ENCODE data around the gene ZNF845. TPM values are rescaled to one million over a fixed set of nuclear protein-coding genes. Genes with fewer than 3 reads are reported as not detected.
"Not testable (repeated sequence)": the region's sequence is repeated elsewhere in the genome, so short reads cannot be mapped to it uniquely, and the experiment has no call there.

The ZNF845 gene
- total and polyA plus RNA-seq, 10 donors = 2.0 to 10.5 (median 8.1) TPM

DNA sequence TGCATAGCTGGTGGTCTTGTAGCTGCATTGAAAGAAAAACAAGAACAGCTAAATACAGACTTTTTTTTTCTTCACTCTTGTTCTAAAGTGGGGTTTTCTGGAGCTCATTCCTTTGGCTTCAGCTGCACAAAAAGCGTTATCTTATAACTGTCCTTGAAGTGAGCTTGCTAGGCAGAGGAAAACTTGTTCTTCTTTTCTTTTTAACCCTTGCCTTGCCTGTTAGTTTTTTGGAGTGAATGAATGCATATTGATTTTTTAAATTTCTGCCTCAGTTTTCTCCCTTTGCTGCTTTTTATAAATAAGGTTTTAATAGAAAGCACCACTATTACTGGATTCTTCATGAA, 62.9 kb downstream of the ZNF845 start:
- intact Hi-C loops (cut with DNase I; ENCODE audit: low total_unique reads) = no loop called here
- WGBS, 5 donors = 12 to 31% (median 19%) methylated on average over 1 of the region's 1 CpG
- Histone ChIP-seq H3K9me3 (peaks cover 0 to 35% (median 9%) of the 10 kb centered on the region in 8 donors), H3K4me1 (peaks cover 6 to 30% (median 24%) of the 10 kb centered on the region in 6 donors), H3K27me3 (replicated peaks in 1 of 7) (no peaks in the 10 kb centered on the region), H3K27ac (no peak overlapping the region), H3K4me3 (peak overlapping the region in 4 of 8 donors; percentile 77 to 89 (median 86)), H3K36me3 (peaks cover 3 to 40% (median 31%) of the 10 kb centered on the region in 6 donors)
- no peak for DNase-seq
- TF ChIP-seq CTCF (IDR thresholded peaks at IDR 0.05 in 8 of 11, conservative IDR thresholded peaks at IDR 0.05 in 3 of 11) = no peak
- no peak for TF ChIP-seq POLR2A (IDR thresholded peaks at IDR 0.05)
- TF ChIP-seq POLR2AphosphoS5 (IDR thresholded peaks at IDR 0.05) = no peak

- H3K27me3 ChIP-seq (replicated peaks in 1 of 7); H3K4me3 ChIP-seq; DNase-seq; intact Hi-C loops (cut with DNase I; ENCODE audit: low total_unique reads); H3K27ac ChIP-seq: not testable (repeated sequence)
- peaks cover 6 to 30% (median 24%) of the 10 kb centered on the region in 6 donors for H3K4me1 ChIP-seq
- WGBS, 5 donors = 88 to 100% (median 100%) methylated on average over 1 of the region's 1 CpG
- peaks cover 0 to 39% (median 22%) of the 10 kb centered on the region in 8 donors for H3K9me3 ChIP-seq
- H3K36me3 ChIP-seq = peaks cover 4 to 54% (median 44%) of the 10 kb centered on the region in 6 donors
Measured at GRCh38 chr19:53397918-53398317, 64.4 kb downstream of the ZNF845 start.

Other genes with a start within 250 kb of the ZNF845 start
- 100 to 1,000 TPM in 3 of 7 donors, 10 to 100 TPM in 4; 80.3 to 154 (median 98.6) TPM for gene ZNF160, start 230.3 kb upstream of the ZNF845 start, total RNA-seq
- gene ZNF160, start 230.3 kb upstream of the ZNF845 start, polyA plus RNA-seq = 10 to 100 TPM; 14.4 to 30.1 (median 17.3) TPM
- gene ZNF415, start 200.8 kb upstream of the ZNF845 start, total RNA-seq = 10 to 100 TPM in 5 of 7 donors, 1 to 10 TPM in 2; 7.3 to 17.0 (median 12.8) TPM
- 1 to 10 TPM; 2.8 to 5.6 (median 4.8) TPM for gene ZNF415, start 200.8 kb upstream of the ZNF845 start, polyA plus RNA-seq
- gene ZNF347, start 174.7 kb upstream of the ZNF845 start, total RNA-seq = 10 to 100 TPM; 20.2 to 41.5 (median 31.2) TPM
- gene ZNF347, start 174.7 kb upstream of the ZNF845 start, polyA plus RNA-seq = 1 to 10 TPM; 2.9 to 5.9 (median 3.8) TPM
- 1 to 10 TPM; 2.8 to 7.3 (median 4.9) TPM for gene ZNF665, start 140.4 kb upstream of the ZNF845 start, total RNA-seq
- 1 to 10 TPM; 1.9 to 4.4 (median 2.9) TPM for gene ZNF665, start 140.4 kb upstream of the ZNF845 start, polyA plus RNA-seq
- 10 to 100 TPM; 14.6 to 30.2 (median 20.3) TPM for gene ZNF677, start 78.9 kb upstream of the ZNF845 start, total RNA-seq
- 1 to 10 TPM; 8.3 to 8.8 (median 8.3) TPM for gene ZNF677, start 78.9 kb upstream of the ZNF845 start, polyA plus RNA-seq
- not detected for gene VN1R2, start 75.5 kb upstream of the ZNF845 start, total RNA-seq
- gene VN1R2, start 75.5 kb upstream of the ZNF845 start, polyA plus RNA-seq = not detected
- gene VN1R4, start 66.0 kb upstream of the ZNF845 start, total RNA-seq = not detected
- not detected for gene VN1R4, start 66.0 kb upstream of the ZNF845 start, polyA plus RNA-seq
- 10 to 100 TPM in 5 of 7 donors, 1 to 10 TPM in 2; 7.9 to 20.6 (median 15.3) TPM for gene ZNF525, start 32.0 kb downstream of the ZNF845 start, total RNA-seq
- 1 to 10 TPM; 6.1 to 7.5 (median 7.4) TPM for gene ZNF525, start 32.0 kb downstream of the ZNF845 start, polyA plus RNA-seq
- gene ZNF765, start 61.4 kb downstream of the ZNF845 start, total RNA-seq = 10 to 100 TPM in 6 of 7 donors, 1 to 10 TPM in 1; 9.3 to 15.9 (median 12.1) TPM
- gene ZNF765, start 61.4 kb downstream of the ZNF845 start, polyA plus RNA-seq = 1 to 10 TPM; 2.2 to 4.6 (median 2.6) TPM
- 10 to 100 TPM in 6 of 7 donors, 1 to 10 TPM in 1; 8.3 to 14.2 (median 11.1) TPM for gene ZNF761, start 98.2 kb downstream of the ZNF845 start, total RNA-seq
- 1 to 10 TPM; 5.9 to 7.6 (median 6.1) TPM for gene ZNF761, start 98.2 kb downstream of the ZNF845 start, polyA plus RNA-seq
- 1 to 10 TPM; 3.2 to 7.5 (median 4.8) TPM for gene ZNF813, start 134.0 kb downstream of the ZNF845 start, total RNA-seq
- 1 to 10 TPM; 1.1 to 1.9 (median 1.2) TPM for gene ZNF813, start 134.0 kb downstream of the ZNF845 start, polyA plus RNA-seq
- gene ZNF331, start 204.4 kb downstream of the ZNF845 start, total RNA-seq = 10 to 100 TPM; 16.2 to 31.1 (median 26.9) TPM
- 10 to 100 TPM in 2 of 3 donors, 1 to 10 TPM in 1; 9.4 to 16.8 (median 14.3) TPM for gene ZNF331, start 204.4 kb downstream of the ZNF845 start, polyA plus RNA-seq